ENCODE results near the gene CENPO.

The CENPO gene

DNA sequence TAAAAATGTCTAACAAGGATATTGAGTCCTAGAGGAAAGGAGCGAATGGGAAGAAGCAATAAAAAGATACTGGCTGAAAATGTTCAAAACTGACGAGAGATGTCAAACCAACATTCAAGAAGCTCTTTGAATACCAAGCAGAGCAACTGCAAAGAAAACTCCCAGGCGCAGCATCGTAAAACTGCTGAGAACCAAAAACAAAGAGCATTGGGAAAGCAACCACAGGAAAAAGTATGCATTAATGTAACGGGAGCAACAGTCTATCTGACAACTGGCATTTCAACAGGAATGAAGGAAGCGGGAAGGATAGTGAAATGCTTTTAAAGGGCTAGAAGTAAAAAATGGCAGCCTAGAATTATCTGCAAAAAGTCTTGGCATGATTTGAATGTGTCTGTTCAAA, 73.7 kb downstream of the CENPO start:
- DNase-seq, result no peak

DNA sequence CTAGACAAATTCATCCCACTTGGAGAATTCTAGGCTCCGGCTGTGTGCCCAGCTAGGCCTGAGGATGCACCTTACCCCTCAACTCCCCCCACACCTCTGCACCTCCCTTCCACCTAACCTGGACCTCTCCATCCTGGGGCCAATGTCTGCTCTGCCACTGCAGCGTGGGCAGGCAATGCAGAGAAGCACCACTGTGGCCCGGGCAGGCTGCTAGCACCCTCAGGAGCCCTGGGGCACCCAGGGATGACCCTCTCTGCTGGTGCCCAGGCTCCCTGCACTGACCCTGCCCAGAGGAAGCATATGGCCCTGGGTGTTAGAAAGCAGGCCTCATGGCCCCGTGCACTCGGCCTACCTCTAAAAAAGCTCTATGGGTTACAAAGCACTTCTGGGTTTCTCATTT, 77.2 kb downstream of the CENPO start:
- no peak for DNase-seq

DNA sequence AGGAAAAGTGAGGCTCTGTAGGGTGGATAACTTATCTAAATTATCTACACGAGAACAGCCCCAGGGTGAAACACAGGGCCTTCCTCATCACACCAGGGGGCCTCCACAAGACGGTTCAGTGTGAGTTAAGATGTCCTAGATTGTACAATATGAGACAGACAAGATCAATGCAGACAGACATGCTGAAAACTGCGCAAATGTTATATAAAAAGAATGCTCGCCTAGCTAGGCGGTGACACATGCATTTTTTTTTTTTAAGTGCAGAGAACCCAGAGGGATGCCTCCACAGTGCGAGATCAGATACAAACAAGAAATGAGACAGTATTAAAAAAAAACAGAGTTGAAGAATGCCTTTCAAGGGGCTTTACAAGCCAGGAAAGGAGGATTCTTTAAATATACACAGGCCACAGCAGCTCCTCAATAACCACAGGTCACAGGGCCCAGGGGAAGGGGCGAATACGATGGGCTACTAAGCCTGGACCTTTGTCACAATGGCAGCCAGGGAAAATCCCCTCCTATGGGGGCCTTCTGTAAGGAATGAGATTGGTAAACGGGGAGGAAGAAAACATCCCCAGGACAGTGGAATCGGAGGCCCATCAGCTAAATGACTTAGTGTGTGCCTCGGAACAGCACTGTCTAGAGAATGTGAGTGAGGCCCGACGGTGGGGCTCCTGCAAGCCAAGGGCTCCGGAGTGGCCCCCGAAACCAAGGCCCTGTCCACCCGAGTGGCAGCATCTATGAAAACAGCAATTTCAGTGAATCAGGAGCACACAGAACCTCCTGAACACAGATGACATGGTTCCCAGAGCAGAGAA, 77.9 kb downstream of the CENPO start:
- no peak for DNase-seq

DNA sequence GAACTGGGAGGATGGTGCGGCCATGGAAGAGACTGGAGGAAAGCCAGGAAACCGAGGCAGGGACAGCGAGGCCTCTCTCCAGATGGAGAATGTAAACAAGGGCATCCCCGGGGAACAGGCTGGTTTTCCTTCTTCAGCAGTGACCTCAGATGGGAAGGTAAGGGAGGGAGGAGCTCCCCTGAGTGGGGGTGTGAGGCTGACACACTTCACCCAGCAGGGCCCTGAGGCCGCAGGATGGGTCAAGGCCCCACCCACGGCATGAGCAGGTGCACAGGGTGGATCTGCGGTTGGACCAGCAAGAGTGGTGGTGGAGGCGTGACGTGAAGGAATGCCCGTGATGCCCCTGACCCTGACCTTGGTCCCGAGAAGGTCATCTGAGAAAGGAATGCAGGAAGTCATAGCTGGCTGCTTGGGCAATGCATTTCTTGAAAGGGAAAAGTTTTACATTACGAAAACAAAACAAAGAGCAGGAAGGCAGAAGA, 78.7 kb downstream of the CENPO start:
- no peak for DNase-seq

All from OCI-M1 (cell line).